HG02588 (cell line): ENCODE measurements around the gene EIF4EBP2.

Experiments used
- ATAC-seq: cut with Tn5 transposase; IDR thresholded peaks from one replicate; pipeline ENCODE4 v1.9.1; 2021; ENCODE audit warnings: mild to moderate bottlenecking, moderate library complexity; ENCODE audit not compliant: unreplicated experiment

Gene EIF4EBP2

DNA sequence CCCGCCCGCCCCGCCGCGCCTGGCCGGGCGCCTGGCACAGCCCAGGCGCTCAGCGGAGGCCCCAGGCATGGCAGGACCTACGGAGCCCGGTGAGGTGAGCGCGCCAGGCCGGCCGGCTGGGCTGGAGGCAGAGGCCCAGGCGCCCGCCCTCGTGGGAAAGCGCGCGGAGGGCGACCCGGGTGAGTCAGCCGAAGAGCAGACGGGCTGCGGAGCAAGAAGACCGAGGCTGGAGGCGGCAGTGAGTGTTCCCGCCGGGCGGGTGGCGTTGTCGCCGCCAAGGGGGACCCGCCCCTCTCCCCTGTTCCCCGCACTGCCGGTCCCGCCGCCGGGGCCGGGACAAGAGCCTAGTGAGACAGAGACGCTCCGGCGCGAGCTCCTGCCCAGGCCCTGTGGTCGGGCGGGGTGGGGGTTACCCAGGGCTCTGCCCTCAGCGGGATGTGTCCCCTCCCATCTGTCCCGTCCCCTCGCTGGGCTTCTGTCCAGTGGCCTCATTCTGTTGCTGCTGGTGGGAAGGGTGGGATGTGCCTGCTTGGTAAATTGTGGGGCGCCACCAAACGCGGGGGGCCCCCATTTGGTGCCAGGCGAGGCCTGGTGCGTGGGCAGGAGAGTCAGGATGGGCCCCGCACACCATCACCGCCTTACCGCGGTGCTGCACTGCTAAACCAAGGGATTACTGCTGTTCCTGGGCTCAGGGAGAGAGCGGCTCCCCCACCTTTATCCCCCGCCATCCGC lies 54.5 kb downstream of the EIF4EBP2 start:
- no peak for ATAC-seq

DNA sequence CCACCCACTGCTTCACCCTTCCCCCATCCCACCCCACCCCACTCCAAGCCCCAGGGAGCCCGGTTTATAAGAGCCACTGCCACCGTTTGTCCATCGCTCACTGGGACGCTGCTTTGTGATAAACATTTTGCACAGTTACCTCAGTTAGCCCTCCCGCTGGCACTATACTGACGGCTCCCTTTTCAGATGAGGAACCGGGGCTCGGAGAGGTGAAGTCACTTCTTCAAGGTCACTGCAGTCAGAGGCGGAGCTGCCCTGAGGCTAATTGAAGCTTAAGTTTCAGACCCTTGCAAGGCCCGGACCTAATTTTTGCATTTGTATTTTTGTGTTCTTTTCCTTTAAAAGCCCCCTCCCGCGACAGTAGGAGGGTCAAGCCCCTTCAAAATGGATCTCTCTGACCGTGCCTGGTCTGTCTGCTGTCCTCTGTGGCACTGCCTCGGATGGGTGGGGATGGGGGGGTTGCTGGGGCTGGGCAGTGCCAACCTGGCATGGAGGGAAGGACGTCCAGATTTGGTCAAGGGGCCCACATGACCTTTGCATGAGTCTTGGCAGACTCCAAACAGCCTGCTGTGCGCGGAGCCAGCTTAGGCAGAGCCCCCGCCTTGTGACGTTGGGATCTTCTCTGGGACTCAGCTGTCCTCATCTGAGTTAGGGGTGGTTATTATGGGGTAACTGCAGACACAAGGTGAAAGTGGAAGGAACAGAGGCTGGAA lies 55.3 kb downstream of the EIF4EBP2 start:
- ATAC-seq: no peak

DNA sequence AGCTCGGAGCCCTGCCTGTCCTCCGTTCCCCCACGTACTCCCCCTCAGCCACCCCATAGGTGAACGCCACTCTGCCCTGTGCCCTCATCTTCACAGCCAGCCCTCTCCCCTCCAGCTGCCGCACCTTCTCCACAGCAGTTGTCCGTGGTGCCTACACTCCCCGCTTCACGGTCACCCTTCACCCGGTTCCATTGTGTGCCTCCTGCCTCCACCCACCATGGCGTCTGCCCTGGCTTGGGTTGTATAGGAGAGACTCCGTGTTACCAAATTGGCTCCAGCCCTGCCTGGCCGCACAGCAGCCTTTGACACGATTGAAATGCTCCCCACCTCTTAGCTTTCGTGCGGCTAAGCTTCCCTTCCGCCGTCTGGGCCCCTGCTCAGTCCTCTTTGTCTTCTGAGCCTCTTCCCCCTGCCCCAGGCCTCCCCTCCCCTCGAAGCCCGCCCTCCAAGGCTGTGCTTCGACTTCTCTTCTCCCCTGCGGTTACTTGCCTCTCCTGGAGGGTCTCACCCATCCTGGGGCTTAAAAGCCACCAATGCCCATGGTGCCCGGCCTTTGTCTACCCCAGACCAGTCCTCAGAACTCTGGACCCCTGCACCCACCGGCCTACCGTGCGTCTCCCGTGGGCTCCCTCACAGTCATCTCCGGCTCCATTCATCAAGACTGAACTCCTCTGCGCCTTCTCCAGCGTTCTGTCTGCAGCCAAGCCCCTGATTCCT lies 56.0 kb downstream of the EIF4EBP2 start:
- ATAC-seq: no peak

DNA sequence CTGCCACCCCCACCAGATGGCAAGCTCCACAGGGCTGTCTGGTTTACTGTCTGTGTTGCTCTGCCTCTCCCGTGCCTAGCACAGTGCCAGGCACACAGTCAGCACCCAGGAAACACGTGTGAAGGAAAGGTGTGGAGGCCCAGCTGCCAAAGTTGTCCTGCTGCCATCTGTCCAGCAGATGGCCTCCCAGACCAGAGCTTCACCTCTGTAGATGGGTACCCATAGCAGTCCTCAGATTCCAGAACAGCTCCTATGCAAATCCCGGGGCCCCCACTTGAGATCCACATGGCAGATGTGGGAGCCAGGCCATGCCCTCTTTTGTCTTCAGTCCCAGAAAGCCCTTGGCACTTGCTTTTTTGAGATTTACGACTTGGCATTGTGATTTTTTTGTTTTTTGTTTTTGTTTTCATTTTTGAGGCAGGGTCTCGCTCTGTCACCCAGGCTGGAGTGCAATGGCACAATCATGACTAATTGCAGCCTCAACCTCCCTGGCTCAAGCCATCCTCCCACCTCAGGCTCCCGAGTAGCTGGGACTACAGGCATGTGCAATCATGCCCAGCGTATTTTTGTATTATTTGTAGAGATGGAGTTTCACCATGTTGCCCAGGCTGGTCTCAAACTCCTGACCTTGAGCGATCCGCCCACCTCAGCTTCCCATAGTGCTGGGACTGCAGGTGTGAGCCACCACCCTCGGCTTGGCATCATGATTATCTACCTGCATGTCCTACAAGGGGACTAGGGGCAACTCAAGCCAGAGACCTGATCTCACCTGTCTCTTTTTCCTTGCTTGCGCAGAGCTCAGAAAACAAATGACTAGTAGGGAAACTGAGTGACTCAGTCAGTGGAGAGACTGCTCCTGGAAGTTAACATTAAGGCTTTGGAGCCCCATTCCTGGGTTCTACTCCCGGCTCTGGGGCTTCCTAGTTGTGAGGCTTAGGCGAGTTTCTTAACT lies 57.7 kb downstream of the EIF4EBP2 start:
- ATAC-seq: no peak

DNA sequence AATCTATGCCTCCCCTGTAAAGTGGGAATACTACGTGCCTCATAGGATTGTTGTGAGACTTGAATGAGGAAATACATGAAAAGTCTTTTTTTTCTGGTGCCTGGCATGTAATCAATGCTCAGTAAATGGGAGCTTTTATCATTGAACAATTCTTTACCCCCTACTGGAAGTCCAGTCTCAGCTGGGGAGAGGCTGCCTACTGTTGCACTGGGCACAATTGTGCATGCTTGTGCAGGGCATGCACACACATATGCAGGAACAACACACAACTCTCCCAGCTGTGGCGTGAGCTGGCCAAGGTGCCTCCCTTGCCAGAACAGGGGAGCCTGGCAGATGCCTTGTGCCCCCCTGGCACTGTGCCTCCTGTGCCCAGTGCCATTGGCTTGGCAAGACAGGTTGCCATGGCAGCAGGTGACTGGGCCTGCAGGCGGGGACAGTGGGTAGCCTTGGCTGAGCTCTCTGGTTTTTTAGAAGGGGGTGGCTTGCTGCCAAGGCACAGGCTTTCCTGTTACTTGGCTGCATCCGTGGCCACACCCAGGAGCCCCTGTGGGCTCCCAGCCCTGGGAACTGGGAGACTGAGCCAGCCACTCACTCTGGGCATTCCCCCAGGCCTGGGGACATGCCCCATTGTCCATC lies 58.5 kb downstream of the EIF4EBP2 start:
- ATAC-seq: no peak

DNA sequence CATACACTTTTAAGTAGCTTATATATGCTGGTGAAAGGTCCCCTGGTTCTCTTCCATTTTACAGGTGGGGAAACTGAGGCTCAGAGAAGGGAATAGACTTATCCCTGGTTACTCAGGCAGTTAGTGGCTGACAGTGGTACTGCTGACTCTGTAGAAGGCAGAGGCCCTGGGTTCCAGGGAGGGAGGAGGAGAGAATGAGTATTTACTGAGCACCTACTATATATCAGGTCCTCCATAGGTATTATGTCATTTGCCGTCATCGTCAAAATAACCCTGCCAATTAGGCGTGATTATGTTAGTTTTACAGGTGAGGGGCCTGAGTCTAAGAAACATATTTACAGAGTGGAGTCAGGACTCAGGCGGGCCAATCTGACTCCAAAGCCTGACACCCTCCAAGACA lies 61.3 kb downstream of the EIF4EBP2 start:
- ATAC-seq: no peak

DNA sequence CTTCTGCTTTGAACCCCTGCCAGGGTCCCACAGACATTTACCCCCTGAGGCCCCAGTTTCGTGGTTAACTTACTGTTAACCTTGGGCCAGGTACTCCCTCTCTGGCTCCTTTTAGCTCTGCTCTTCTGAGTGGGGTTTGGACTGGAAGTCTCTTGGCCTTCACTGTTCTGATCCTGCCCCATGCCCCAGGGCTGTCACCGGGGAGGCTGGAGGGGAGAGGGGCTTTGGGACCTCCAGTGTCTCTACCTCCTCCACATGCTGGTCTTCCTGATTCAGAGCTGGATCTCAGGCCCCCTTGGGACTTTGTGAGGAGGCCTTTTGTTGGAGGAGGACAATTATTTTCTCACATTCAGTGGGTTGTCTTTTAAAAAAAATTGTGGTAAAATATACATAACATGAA lies 61.9 kb downstream of the EIF4EBP2 start:
- ATAC-seq: no peak

DNA sequence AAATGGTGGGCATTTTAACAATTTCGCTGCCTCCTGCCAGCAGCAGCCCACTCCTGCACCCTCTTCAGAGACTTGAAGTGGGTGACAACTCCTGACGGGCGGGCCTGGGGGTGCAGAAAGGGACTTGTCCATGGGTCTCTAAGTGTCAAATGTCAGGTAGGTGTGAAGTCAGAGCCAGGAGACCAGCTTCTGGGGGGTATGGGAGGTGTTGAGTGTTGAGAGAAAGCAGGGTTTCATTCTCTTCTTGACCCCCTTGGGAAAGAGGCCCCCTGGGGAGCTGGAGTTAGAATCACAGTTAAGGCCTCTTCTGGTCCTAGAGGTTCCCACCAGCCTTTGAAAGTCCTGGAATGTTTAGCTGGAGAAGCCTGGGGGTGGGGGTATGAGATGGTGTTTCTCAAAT lies 63.0 kb downstream of the EIF4EBP2 start:
- ATAC-seq: no peak

DNA sequence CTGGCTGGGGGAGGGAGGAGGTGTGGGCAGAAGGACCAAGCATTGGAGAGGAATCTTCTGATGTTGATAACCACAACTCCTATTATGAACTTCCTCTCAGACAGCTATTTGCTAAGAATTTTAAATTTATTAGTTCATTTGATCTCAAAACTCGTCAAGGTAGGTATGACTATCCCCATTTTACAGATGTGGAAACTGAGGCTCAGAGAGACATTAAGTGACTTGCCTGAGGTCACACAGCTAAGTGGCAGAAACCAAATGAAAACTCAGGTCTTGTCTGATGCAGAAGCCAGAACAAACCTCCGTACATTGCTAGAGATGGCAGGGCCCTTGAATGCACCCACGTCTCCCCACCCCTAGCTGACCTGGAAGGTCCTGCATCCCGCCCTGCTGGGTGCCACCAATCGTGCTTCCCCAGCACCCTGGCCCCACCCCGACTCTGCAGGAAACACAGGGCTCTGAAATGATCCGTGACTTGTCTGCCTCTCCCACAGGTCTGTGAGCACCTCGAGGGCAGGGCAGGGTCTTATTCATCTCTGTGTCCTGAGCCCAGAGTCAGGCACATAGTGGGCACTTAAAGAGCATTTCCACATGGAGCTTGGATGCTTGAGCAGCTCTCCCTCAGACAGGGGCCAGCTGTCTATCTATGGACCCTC lies 69.0 kb downstream of the EIF4EBP2 start:
- ATAC-seq: no peak

DNA sequence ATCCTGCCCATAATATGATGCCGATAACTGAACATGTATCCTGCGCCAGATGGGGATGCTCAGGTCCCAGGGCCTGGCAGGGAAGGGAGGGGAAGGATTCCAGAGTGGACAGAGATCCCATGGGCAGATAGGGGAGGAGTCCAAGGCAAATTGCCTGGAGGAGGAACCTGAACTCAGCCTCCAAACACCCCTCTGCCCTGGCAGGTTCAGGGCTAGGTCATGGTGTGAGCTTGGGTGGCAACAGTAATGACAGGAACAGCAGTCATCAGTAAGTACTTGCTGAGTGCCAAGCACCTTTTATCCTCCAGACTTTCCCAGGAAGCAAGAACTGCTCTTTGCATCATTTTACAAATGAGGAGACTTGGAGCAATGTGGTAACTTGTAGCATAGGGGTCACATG lies 70.8 kb downstream of the EIF4EBP2 start:
- no peak for ATAC-seq

DNA sequence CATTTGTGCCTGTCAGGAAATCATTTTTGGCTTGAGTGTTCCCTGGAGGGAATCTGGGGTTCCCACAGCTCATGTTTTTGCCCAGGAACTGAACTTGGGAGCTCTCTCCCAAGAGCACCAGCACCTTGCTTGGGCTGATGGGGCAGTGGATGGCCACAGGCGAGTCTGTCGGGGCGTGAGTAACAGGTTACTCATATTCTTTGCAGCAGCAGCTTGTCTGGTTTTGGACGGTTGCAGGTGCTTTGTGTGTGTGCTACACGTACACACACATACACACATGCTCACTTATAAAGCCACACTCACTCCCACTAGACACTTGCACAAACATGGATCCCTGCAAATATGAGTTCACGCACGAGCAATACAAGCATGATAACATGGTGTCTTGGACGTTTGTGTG lies 71.7 kb downstream of the EIF4EBP2 start:
- ATAC-seq: no peak

DNA sequence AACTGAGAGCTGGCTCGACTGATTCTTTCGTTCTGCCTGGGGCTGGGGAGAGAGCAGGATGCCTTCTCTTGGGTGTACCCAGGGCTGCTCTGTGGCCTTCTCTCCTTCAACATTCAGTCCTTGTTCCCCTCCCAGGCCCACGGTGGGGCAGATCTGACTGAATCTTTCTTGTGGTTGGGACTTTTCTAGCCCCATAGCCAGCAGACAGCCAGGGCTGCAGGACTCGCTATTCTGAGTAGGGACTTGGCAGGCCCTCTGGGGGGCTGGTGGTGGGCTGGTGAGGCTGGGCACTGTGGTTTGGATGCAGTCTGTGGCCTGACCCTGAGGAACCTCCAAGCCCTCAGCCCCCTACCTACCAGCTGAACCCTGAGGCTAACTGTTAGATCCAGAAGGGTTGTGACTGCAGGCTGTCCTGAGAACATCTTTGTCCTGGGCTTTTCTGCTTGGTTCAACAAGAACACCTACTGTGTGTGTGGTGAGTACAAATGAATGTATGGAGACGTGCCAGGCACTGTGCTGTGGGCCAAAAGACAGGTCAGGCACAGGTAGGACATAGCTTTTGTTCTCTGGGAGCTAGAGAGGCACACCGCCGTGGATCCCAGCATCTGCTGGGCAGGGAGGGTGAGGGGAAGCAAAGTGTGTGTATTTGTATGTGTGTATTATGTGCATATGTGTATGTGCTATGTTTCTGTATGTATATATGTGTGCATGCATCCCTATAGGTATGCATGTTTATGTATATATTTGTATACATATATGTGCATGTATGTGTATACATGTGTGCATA lies 72.5 kb downstream of the EIF4EBP2 start:
- no peak for ATAC-seq

DNA sequence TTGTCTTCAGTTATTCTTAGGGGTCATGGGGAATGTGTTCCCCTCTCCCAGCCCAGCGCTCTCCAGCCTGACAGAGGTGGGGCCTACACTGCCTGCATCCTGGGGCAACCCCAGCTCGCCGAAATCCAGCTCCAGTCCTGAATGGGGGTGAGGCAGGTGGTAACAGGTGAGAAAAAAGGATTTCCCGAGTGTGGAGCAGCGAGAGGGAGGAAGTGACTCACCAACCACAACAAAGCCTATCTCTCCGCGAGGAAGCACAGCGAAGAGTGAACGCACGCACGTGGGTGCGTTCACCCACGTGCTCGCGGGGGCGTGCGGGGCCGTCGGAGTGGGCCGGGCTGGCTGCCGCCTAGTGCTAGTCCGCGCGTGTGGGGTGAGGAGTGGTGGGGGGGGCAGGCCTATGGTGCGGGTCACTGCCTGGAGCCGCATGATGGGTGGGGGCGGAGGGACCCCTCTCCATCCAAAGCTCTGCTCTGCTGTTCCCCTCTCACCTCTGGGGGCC lies 73.8 kb downstream of the EIF4EBP2 start:
- ATAC-seq: no peak
